ENCODE results near the gene ARHGEF4.

The ARHGEF4 gene, protein sequence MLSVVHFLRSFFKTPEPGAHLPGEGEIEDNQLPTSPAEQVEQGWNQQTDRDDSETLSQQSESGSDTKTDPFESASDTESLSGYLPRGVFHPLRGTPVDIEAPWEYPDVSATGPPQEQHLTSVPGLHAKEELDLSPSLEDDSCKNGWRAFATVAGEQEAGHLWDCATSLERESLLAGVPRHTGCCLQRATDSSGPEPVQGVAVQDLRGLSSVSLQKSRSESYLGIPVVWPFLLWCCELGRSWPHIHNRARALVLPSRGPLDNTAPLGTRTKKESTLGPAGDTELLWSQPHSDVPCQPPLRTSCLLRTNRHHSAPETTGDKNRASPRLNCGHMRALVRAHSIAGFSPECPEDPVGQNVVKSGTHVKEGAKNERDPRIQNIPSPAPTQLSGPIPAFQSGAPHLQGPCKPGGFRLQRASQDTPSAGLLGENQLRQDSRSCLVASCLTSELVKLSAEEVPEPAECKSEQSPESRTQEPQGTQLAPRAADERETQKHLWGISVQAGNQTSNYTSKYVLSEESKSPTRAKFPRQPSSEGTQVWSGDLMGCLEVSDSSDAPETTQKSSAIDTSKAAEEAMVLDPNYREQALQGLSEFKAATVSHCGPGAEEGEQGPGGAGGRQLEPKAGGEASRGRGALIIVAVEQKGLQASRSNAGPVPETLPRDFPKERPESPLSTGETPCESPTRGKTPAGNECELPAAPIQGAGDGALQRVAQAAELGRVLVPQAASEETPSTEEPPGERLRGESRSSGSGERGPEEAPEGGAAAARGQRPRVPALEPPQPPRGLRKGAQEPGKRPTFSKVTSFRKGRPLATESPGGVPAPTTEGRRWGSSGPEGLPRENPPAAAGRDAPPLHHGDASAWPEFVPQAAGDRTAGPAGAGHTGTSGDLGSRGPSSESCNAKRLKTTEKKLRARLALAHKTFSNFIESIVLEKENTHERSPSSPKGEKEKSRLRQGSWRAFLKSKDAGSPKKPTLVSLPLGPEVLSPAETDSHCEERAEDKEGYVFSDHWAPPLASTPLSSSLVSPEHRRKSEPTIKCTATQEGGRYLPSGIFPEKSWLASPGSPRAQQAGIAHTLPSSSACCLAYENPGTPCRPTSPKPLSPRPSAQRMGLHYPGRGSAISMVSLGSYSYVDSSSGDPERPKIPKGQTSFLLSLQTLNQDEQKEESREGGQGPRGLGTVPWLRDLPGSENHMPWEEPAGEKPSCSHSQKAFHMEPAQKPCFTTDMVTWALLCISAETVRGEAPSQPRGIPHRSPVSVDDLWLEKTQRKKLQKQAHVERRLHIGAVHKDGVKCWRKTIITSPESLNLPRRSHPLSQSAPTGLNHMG (N-terminal part only)

DNA sequence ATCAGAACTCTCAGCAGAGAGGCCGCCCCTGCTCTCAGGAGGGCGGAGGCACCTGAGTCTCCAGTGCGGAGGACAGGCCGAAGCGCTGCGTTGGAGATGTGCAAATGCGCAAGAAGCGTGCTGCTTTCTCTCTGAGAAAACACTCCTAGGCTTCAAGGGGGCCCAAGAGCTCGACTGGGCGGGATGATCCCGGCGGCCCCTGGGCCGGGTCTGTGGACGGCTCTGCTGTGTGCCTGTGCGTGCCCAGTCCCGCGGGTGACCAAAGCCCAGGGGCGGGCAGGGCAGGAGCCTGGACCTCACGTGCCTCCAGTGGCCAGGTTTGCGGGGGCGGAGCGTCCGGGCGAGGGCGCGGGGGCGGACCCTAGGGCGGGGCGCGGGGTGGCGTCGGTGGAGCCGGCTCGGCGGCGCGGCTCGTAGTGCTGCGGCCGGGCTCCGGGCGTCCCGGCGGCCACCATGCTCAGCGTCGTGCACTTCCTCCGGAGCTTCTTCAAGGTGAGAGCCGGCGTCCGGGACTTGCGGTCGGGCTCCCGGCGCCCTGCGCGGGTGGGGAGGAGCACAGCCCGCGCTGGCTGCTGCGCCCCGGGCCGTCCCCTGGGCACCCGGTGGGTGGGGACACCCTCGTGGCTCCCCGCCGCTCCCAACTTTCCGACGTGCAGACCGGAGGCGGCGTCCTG, at the start of gene ARHGEF4:
Gene ARHGEF4, plus strand, starts transcription at position 414 of the 674 bp plus-strand sequence. Its CDS starts 40 bp downstream, at position 454.
- peak in 35 of 56 donors; percentile 17 to 74 (median 44) for DNase-seq

DNA sequence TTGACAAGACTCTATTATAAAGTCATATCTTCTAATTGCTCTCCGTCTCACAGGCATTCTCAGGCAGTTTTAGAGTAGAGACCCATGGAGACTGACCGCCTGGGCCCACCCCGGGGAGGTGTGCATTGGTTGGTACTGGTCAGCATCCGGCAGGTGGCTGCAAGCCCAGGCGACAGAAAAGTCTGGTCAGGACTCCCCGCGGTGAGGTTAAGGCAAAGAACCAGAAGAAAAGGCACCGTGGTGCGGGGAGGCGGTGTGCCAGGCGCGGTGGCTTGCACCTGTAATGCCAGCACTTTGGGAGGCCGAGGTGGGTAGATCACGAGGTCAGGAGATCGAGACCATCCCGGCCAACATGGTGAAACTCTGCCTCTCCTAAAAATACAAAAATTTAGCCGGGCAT, 48.9 kb upstream of the ARHGEF4 start:
- DNase-seq = no peak

DNA sequence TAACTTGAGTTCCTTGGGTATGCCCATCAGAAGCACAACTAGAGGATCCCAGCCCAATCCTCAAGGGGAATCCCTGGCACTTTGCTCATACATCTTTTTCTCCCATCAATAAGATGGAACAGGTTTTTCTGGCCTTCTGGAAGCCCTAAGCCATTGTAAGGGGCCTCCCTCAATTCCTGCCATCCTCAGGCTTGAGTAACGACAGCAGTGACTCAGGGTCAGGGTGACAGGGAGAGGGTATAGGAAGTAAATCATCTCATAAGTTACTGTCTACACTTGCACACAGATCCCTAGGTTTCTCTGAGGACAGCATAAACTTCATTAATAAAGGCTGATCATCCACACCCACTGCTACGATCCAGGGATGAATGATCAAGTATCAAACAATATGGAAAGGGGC, 46.4 kb upstream of the ARHGEF4 start:
- no peak for DNase-seq

DNA sequence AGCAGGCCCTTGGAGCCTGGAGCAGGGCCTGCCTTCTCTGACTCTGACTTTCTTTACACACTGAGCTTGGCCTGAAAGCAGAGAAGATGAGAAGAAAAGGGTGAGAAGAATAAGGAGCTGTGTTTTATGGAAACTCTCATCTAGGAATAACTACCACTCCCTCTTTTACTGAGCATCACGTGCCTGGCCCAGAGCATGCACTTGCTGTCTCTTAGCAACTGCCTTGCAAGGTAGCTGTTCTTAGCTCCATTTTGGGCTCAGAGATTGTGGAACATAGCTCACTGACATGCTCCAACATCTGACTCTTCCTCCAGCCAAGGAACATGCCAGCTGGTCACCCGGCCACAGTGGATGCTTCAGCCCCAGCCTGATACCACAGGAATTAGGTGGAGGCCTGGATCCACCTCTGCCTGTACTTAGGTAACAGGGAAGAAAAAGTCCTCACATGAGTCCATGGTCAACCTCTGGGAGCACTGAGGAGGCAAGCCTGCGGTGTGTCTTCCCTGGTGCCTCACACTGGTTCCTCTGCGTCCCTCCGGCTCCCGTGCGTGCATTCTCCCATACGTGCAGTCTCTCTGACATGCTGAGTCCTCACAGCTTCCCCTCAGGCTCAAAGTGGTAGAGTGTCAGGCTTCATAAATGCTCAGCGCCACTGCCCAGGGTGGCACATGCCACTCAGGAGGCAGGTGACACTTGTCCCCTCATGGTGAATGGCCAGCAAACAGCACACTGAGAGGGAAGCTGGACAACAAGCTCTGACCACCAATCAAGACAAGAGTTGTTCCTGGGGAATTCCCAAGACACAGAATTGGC, 45.7 kb upstream of the ARHGEF4 start:
- peak in 4 of 56 donors; percentile 23 to 30 (median 27) for DNase-seq

DNA sequence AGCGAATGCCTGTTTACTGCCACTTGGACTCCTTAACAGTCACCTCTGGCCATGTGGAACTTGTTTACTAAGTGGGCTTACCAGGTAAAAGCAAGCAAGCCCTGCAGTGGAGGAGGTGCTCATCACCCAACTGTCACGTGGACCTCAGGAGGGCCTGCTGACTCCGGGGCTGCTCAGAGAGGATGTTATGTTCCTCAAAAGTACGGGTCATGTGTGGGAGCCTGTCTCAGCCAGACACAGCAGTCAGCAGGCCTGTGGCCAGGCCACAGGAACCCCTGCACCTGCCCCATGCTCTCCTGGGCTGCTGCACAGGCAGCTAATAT, 45.1 kb upstream of the ARHGEF4 start:
- DNase-seq = peak in 1 of 56 donors; percentile 22

DNA sequence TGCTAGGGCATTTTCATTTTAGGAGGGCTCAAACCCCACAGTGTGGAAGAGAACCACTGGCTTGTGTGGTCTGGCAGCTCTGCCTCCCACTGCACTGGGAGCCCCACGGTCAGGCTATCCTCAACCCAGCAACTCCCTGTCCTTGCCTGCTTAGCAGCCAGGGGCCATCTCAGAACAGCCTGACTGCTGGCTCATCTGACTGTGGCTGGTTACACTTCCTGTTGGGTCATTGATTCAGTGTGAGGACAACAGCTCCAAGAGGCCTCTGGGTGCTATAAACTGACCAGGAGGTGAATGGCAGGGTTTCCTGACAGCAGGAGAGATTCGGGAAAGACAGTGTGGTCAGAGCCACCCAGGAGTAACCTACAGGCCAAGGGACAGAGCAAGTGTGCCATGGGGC, 41.3 kb upstream of the ARHGEF4 start:
- no peak for DNase-seq

DNA sequence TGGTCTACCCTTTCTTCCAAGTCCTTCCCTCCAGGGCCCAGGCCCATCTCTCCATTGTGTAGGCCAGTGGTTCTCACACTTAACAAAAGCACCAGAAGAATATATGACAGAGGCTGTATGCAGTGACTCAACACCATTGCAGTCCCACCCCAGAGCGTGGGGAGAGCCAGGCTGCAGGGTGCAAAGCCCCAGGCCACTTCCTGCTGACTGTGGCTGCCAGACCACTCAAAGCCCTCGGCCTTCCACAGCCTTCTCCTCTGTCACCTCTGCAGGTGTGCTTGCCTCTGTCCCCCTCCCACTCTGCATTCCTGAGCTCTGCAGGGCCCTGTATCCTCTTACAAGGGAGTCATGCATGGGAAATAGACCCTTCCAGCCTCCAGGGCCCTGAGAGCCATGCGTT, 40.4 kb upstream of the ARHGEF4 start:
- DNase-seq = no peak

DNA sequence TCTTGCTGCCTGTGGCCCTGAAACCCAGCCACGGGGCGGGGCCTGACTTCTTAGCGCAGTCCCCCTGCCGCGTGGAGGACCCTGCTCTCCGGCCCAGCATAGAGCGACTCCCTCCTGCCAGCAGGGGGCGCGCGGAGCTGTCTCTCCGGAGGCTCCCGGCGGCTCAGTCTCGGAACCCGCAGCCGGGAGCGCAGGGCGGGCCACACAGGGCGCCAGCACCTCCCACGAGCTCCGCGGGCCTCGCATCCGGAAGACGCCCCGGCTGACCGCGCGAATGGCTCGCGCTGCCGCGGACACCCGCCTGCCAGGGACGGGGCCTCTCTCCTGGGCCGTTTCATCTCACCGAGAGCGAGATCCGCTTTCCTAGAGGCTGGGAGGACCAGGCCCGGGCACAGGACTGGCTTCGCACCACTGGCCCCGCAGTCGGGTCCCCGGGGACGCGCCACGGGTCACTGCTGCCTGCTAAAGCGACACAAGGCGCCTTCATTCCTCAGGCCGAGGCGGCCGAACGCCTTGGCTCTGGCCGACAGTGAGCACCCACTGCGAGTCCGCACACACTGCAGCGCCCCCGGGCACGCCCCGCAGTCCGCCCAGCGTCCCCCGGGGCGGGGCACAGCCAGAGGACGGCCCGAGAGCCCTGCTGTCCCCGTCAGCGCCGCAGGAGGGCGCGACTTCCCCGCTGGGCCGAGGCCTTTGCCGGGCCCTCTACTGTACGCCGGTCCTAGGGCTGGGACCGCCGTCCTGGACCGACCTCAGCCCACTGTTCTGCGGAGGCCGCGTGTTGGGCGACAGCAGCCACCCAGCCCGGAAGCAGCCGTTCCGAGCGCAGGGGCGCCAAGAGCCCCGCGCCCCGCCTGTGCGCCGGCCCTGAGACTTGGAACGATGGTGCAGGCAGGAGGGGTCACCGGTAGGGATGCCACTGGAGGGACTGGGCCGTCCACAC, 39.0 kb upstream of the ARHGEF4 start:
- peak; percentile 39 to 97 (median 82) for DNase-seq

DNA sequence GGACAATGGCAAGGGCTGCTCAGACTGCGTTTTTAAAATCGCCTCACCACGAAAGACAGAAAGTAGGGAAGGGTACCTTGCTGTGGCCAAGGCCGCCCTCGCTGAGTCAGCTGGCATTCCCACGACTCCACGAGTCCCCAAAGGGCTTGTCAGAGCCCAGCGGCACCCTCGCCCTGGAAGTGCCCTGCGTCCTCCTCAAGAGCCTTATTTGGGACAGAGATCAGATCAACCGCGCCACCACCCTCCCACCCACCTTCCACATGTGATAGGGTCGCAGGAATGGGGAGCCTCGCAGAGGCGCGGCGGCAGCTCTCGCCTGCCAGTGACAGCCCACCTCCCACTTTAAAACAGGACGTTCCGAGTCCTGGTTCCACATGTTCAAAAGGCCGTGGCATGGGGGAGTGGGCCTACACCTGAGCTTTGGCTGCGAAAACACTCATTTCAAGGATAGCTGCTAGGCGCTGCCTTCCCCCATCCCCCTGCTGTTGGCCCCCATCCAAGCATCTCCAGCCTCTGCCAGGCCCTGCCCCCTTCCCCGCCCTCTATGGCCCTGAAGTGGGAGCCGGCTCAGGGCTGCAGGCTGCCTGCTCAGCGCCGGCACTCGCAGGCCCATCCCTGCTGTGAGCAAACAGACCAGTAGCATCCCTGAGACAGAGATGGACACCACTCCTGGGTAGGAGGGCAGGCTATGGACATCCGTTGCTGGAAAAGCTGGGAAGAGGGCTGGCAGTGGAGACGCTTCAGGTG, 38.1 kb upstream of the ARHGEF4 start:
- peak in 27 of 56 donors; percentile 11 to 74 (median 41) for DNase-seq

DNA sequence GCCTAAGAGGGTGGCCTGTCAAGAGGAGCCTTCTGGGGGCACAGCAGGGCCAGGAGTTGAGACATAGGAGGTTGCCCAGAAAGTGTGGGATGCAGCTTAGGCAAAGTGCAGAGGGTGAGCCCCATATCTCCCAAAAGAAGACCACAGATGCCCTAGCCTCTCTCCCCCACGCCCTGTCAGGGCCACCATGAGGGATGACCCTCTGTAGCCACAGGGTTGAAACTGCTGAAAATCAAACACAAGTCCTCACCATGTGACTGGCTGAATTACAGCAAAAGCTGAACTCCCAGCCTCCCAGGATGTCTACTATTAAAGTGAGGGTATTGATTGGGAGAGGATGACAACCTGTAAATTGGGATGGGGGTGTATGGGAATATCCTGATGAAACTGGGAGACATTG, 37.4 kb upstream of the ARHGEF4 start:
- DNase-seq = no peak

DNA sequence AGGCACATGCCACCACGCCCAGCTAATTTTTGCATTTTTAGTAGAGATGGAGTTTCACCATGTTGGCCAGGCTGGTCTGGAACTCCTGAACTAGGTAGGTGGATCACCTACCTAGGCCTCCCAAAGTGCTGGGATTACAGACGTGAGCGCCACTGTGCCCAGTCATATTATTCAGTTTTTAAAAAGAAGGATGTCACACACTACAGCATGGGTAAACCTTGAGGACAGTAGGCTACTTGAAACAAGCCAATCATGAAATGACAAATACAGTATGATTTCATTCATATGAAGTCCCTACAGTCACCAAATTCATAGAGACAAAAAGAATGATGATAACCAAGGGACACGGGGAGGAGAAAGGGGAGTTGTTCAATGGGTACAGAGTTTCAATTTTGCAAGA, 31.1 kb upstream of the ARHGEF4 start:
- DNase-seq = no peak

DNA sequence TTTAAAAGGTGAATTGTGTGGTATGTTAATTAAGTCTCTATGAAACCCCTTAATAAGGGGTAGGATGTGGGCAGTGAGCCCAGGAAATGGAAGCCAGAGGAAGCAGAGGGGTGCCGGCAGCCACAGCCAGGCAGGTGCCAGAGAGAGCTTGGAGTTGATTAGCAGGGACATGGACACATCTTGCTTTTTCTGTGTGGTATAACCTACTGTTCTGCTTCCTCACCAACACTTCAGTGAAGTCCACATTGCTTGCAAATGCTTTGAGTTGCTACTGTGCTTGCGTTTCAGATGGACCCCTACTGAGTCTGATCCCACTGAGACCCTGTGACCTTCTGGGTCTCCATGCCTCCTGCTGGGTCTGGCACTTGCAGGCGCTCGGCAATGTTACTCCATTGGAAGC, 30.3 kb upstream of the ARHGEF4 start:
- no peak for DNase-seq

DNA sequence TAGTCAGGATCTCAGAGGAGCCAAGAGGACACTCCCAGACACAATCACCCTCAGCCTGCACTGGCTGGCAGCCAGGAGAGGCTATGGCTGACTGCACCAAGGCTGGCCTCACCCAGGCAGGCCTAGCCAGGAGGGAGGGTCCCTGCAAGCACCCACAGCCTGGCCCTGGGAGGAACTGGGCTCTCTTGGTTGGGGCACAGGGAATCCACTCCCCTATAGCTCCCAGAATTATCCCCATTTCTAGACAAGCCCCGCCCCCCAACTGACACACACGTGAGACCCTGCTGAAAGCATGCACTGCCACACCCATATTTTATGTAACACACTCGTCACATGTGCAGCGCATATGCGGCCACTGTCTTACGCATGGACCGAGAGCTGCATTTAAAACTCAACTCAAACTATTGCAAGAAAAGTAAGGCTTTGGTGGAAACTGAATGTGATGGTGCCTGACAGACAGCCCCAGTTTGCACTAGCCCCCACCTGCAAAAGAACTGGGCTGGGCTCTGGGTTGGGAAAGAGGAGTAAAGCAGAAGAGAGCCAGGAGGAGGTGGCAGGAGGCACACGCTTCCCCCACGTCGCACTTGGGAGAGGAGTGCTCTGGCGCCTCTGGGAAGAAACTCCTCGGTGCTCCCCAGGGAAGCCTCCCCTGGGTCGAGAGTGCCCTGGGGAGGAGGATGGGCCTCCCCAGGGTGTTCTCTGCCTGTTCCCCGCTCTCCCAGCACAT, 28.9 kb upstream of the ARHGEF4 start:
- no peak for DNase-seq

DNA sequence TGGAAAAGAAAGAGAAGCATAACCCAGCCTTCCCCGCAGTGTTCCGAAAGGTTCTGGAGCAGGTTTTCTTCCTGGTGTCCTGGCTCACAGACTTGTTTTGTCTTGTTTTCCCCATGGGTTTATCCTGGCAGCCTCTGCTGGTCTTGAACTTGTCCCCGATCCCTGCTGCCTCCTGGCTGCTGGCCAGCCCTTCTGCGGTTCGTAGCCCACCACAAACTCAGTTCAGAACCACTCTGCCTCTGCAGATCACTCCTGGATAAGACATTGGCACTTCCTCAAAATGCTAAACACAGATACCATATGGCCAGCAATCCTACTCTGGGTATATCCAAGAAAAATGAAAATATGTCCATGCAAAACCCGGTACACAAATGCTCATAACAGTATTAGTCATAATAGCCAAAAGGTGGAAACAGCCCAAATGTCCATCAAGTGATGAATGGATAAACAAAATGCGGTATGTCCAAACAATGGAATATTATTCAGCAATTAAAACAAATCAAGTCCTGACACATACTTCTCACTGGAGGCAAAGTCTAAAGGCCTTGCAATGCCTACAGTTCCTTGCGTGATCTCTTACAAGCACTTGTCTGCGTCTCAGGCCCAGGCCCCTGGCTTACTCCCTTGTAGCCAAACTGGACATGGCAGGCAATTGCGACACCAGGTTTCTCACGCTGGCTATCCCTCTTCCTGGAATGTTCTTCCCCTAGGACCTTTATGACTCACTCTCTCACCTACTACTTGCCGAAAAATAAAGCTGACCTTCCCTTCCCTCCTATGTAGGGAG, 28.0 kb upstream of the ARHGEF4 start:
- DNase-seq = no peak

DNA sequence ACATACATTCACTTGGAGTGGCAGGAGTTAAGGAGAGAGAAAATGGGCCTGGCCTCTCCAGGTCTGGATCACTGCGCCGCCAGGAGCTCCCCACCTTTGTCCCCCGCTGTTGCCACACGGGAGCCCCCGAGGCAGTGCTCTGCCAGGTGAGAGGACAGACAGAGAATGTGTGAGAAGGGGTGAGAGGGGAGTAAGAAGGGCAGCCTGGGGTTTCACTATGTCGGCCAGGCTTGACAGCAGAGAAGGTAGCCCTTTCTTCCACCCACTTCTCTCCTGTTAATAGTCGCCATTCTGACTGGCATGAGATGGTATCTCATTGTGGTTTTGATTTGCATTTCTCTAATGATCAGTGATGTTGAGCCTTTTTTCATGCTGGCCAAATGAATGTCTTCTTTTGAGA, 26.2 kb upstream of the ARHGEF4 start:
- DNase-seq = no peak

DNA sequence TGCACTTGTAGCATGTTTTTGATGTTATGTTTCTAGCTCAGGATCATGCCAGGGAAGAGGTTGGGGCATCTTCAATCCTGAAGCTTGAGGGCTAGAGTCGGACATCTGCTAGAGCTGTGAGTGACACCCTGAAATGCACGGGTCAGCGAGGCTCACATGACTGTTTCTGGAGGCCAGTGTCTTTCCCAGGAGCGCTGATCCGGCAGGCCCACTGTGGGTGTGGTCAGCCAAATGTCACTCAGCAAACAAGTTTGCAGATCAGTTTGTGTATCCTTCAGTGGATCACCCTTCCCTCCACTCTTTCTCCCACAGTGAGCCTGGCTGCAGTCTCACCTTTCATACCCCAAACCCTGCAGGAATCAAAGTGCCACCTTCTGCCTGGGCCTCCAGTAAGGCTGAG, 23.0 kb upstream of the ARHGEF4 start:
- no peak for DNase-seq

Data from amygdala (tissue), 56 donors.